ENCODE data around the gene ACOT8.

The ACOT8 gene

GRCh38 chr20:45887346-45887715 lies 30.1 kb upstream of the ACOT8 start, which contains the start of gene SPATA25:
TSS of gene SPATA25 (minus strand) at chr20:45887622. CDS start at chr20:45887590, 32 bp downstream.
- TF ChIP-seq RARB (CRISPR knock-in tag; IDR thresholded peaks at IDR 0.05) = no peak
- no peak for TF ChIP-seq TSHZ2 (CRISPR knock-in tag; IDR thresholded peaks at IDR 0.05)
- TF ChIP-seq OSR1 (CRISPR knock-in tag; IDR thresholded peaks at IDR 0.05) = no peak
- TF ChIP-seq TOX (CRISPR knock-in tag; IDR thresholded peaks at IDR 0.05; ENCODE audit: borderline replicate concordance) = no peak
- TF ChIP-seq PPARA (CRISPR knock-in tag; IDR thresholded peaks at IDR 0.05; ENCODE audit: borderline replicate concordance) = no peak
- no peak for TF ChIP-seq ISL1 (CRISPR knock-in tag; IDR thresholded peaks at IDR 0.05)
- TF ChIP-seq ZFP30 (CRISPR knock-in tag; IDR thresholded peaks at IDR 0.05) = no peak
- no peak for TF ChIP-seq ZNF8 (CRISPR knock-in tag; IDR thresholded peaks at IDR 0.05)
- no peak for TF ChIP-seq ZFP3 (CRISPR knock-in tag; IDR thresholded peaks at IDR 0.05)
- no peak for TF ChIP-seq GLIS3 (CRISPR knock-in tag; IDR thresholded peaks at IDR 0.05)
- no peak for TF ChIP-seq CSRNP3 (CRISPR knock-in tag; IDR thresholded peaks at IDR 0.05)
- no peak for TF ChIP-seq TCF4 (CRISPR knock-in tag; IDR thresholded peaks at IDR 0.05; ENCODE audit: borderline replicate concordance)
- TF ChIP-seq SNAI2 (CRISPR knock-in tag; IDR thresholded peaks at IDR 0.05) = no peak
- TF ChIP-seq CREB5 (CRISPR knock-in tag; IDR thresholded peaks at IDR 0.05; ENCODE audit: low read depth) = no peak
- TF ChIP-seq ZC3H10 (CRISPR knock-in tag; IDR thresholded peaks at IDR 0.05) = no peak
- TF ChIP-seq ZNF565 (CRISPR knock-in tag; conservative IDR thresholded peaks at IDR 0.05; ENCODE audit: low read depth) = no peak
- no peak for TF ChIP-seq POU6F1 (CRISPR knock-in tag; IDR thresholded peaks at IDR 0.05; ENCODE audit: borderline replicate concordance, low read depth)
- no peak for TF ChIP-seq ARNTL (CRISPR knock-in tag; IDR thresholded peaks at IDR 0.05; ENCODE audit: borderline replicate concordance, low read depth)
- TF ChIP-seq CSDC2 (CRISPR knock-in tag; IDR thresholded peaks at IDR 0.05) = no peak
- no peak for TF ChIP-seq BACH2 (CRISPR knock-in tag; IDR thresholded peaks at IDR 0.05; ENCODE audit: borderline replicate concordance)
- ATAC-seq = no peak

- no peak for ATAC-seq
- no peak for TF ChIP-seq ZNF565 (CRISPR knock-in tag; conservative IDR thresholded peaks at IDR 0.05; ENCODE audit: low read depth)
- no peak for TF ChIP-seq BACH2 (CRISPR knock-in tag; IDR thresholded peaks at IDR 0.05; ENCODE audit: borderline replicate concordance)
- TF ChIP-seq TCF4 (CRISPR knock-in tag; IDR thresholded peaks at IDR 0.05; ENCODE audit: borderline replicate concordance) = no peak
- TF ChIP-seq ZNF8 (CRISPR knock-in tag; IDR thresholded peaks at IDR 0.05) = no peak
- TF ChIP-seq CSDC2 (CRISPR knock-in tag; IDR thresholded peaks at IDR 0.05) = no peak
- no peak for TF ChIP-seq OSR1 (CRISPR knock-in tag; IDR thresholded peaks at IDR 0.05)
- TF ChIP-seq SNAI2 (CRISPR knock-in tag; IDR thresholded peaks at IDR 0.05) = no peak
Observed at GRCh38 chr20:45886590-45887345, 29.6 kb upstream of the ACOT8 start.

- ATAC-seq = no peak
- no peak for TF ChIP-seq ESRRG (CRISPR knock-in tag; IDR thresholded peaks at IDR 0.05)
- no peak for TF ChIP-seq OSR1 (CRISPR knock-in tag; IDR thresholded peaks at IDR 0.05)
Observed at GRCh38 chr20:45883100-45883469, 25.9 kb upstream of the ACOT8 start.

Data from SK-N-SH treated with all-trans-retinoic acid at 6 μM for 48 hours (cell line).